SHP77 treated with DMSO at 0.1 percent for 48 hours (cell line): Measurements from ENCODE around the gene GRAP2.

Source experiments
- DNase-seq: peaks from one replicate; lab custom pipeline; 2025; lab: John Stamatoyannopoulos, UW

The GRAP2 gene

DNA sequence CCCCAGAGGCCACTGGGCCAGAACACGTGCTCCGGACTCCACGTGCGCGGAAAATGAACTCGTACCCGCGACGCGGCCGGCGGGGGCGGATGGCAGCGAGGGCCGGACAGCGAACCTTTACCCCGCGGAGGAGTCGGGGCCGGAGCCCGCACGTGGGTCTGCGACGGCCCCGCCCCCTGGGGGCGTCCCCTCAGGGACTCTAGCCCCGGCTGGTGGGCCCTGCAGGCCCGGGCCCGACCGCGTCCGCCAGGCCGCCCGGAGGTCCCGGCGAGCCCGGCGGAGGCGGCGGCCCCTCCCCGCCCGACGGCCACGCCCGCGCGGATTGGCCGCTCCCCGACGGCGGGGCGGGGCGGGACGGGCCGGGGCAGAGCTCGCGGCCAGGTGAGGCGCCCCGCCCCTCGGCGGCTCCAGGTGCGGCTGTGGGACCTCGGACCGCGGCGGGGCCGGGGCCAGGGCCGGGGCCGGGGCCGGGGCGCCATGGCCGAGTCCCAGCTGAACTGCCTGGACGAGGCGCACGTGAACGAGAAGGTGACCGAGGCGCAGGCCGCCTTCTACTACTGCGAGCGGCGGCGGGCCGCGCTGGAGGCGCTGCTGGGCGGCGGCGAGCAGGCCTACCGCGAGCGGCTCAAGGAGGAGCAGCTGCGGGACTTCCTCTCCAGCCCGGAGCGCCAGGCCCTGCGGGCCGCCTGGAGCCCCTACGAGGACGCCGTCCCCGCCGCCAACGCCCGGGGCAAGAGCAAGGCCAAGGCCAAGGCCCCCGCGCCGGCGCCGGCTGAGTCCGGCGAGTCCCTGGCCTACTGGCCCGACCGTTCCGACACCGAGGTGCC, 93.9 kb downstream of the GRAP2 start, which contains the start of gene FAM83F:
Gene FAM83F (plus strand): TSS at position 389 of the 827 bp plus-strand sequence. CDS start 89 bp downstream, at position 478.
- no peak for DNase-seq

DNA sequence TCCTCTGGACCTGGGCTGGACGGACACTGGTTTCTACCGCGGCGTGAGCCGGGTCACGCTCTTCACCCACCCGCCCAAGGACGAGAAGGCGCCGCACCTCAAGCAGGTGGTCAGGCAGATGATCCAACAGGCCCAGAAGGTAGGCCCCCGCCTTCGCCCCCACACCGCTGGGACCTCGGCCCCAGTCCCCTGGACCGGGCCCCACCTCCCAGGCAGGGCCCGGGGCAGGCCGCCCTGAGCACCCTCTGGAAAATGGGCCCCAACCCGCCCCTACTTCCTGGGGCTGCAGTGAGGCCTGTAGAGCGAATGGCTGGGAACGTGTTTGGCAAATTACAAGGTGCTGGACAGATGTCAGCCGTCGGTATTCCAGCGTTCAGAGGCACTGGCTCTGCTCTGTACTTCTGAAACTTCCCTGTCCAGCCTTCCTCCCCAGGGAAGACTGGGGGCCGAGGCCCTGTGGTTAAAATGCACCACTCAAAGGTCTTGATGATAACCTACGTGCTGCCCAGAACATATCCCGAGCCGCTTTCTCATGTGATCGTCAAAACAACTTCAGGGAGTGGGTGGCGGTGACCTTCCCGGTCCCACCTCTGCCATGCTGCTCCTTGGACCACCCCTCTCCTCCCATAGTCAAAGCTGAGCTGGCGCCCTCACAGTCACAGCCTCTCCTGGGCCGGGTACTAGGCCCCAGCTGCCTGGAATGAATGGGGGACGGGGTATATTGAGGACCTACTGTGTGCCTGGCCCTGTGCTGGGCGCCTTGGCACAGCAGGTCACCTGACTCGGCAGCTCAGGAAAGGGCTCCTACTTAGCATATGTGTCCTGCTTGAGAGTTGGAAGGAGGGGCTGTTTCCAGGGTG, 94.7 kb downstream of the GRAP2 start:
- DNase-seq: no peak

DNA sequence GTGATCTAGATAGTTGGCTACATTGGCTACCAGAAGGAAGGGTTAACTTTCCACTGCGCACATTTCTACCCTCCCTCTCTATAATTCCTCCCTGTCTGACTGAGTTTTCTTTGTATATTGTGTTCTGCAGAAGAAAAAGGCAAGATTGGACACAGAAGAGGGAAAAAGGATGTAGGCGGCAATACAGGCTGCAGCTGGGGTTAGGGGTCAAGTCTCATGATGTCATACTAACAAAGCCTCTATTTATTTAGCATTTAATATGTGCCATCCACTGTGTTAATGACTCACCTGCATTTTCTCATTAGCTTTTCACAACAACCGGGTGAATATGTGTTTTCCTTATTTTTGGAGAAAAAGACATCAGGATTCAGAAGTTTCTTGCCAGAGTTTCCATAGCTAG, 95.8 kb downstream of the GRAP2 start:
- peak; percentile 19 for DNase-seq

DNA sequence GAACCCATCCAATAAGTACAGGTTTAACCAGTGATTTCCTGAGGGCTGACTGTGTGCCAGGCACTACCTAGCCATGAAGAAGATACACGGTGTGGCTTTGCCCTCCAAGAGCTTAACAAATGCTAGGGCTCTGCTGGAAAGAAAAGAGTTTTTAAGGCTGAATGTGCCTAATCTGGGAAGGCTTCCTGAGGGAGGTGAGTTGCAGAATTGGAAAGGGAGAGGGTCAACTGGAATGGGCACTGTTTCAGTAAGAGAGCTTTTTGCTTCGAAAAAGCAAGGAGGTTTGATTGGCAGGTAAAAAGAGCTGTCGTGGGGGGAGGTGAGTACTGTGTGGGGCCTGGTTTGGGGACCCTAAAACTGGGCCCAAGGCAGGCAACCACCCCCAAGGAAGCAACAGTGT, 96.5 kb downstream of the GRAP2 start:
- no peak for DNase-seq

DNA sequence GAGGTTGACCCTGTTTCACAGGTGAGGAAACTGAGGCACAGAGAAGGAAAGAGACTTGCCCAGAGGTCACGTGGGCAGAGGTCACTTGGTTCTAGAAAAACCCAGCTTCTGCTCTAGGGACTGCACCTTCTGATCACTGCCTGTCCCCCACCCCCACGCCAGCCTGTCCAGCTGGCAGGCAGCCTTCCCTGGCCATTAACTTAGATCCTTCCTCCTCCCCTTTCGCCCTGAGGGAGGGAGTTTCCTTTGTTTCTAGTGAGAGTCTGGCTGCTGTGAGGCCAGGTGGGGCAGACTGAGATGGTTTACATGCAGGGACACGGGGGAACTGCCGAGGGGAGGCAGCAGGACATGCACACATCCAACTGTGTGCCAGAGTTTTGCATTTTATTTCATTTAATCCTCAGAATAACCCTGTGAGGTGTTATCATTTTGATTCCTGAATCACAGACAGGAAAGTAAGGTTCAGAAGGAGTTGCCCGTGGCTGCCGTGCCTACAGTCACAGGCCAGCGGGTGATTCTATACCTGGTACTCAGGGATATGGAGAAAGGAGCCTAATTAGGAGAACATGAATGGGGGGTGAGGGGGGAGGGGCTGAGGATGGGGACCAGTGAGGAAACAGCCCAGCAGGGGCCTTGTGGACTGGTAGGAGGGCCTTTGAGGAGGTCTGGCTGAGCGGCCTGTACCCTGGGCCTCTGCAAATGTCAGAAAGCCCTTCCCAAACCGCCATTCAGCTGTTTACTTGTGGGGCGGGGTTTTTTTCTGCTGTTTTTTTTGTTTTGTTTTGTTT, 97.2 kb downstream of the GRAP2 start:
- DNase-seq: peak; percentile 88

DNA sequence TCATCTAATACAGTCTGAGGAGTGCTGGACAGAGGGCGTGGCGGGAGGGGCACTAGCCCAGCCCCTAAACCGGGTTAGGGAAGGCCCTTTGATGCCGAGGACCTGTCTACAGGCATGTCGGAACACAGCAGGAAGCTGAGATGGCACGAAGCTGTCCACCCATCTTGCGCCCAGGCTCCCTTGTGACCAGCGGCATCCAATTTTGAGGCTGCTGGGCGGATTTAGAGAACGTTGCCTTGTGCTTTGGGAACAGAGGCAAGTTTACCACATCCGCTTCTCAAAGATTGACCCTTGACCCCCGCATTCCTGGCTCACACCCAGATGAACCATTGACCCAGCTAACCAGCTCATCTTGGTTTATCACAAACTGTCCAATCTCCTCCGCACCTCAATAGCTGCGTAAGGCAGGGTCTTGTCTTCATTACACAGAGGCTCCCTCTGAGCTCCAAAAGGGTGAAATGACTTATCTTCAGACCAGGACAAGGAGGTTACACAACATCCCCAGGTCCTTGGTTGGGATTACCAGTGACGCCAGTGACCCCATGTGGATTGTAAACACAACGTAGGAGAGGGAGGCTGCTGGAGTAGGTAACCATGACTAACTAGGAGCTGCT, 98.4 kb downstream of the GRAP2 start:
- DNase-seq: no peak

DNA sequence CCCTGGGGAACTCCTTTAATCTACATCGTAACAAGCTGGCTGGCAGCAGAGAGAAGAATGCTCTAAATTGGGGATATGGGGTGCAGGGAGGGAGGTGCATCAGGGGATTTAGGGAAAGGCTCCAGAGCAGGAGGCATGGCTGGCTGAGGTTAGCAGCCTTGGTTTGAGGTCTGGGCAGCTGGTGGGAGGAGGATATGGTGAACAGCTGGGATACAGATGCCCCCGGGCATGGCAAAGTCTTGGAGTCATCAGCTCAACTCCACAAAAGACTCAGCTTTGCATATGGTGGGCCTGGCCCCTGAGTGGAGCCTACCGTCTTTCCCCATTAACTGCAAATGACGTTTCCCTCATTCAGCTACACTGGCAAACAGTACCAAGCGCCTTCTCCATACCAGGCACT, 99.3 kb downstream of the GRAP2 start:
- DNase-seq: no peak

DNA sequence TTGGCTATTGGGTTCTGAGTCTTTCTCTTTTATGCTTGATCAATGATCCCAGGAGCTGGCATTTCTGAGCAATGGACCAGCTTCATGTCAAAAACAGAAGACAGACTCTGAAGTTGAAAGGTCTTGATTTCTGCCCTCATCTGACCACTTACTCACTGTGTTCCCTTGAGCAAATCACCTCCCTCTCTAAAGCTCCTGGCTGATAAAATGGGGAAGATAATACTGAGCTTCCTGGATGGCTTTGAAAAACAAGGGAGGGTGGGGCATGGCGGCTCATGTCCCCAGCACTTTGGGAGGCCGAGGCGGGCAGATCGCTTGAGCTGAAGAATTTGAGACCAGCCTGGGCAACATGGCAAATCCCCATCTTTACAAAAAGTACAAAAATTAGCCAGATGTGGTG, 100.2 kb downstream of the GRAP2 start:
- DNase-seq: no peak

DNA sequence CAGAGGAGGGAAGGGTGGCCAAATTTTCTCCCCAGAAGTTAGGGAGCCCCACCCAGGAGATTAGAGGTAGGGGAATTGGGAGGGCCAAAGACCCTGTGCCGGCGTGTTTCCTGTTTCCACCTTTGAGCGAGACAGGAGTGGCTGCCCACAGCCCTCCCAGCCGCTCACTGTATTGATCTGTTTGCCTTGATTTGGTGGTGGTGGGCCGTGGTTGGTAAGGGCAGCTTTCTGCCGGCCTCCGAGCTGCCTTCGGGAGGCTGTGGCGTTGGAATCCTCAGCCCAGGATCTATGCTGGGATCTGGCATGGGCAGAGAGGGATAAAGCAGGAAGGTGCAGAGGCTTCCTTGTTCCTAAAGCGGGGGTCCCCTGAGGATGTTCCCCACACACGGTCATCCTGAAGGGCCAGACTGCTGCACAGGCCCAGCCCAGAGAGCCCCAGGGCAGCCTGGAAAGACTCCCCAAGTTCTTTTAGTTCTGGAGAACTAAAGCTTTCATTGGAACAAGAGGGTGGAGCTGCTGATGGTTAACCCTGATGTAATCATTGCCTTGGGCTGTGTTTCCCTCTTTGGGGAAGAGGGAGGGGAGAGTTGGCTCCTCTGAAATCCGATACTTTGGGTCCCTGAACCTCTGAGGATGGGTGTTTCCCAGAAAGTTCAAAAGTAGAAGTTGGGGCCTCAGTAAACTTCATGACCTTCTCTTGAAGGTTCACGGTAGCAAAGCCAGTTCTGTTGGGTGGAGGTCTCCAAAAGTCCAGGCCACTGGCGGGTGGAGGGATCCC, 101.1 kb downstream of the GRAP2 start:
- no peak for DNase-seq

DNA sequence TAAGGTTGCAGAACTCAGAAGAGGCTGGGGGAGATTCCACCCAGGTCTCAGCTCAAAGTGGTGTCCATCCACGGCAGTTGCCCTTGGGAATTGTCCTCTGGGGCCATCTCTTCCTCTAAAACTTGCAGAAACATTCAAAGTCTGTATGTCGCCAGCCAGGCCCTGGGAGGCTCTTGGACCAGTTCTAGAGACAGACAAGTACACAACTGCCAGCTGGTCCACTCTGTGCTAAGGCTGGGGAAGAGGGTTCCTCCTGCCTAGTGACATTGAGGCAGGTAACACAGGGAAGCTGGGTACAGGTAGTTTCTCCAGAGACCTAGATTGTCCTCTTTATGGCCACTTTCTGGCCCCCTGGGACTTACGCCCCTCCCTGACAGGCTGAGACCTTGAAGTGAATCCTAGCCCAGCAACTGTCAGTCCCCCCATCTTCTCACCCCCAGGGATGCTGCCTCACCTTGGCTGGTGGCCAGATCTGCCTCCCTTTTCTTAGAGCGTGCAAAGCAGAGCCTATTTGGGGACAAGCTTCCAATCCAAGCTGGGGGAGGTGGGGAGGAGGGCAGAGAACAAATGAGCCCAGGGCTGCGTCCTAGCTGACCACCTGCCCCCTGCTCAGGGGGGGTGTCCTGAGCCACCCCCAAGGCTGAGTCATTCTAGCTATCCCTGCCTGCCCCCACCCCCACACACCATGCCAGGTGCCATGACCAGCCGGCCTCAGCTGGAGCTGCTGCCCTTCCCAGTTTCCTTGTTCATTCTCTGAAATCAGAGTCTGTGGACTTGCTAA, 102.2 kb downstream of the GRAP2 start:
- DNase-seq: peak; percentile 46

DNA sequence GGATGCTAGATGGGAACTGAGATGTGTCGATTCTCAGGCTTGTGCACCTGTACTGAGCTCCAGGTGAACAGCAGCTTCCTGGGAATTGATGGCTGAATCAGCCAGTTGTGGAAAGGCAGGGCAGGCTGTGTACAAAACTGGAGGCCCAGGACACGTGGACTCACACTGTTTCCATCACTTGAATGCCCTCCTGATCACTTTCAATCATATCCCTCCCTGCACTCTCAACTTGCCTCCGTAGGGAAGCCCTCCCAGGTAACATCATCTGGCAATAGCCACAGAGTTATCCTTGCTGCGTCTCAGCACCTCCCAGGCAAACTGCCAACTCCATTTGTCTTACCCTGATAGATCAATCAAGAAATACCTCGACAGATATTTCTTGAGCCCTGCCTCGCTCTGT, 104.0 kb downstream of the GRAP2 start:
- no peak for DNase-seq

DNA sequence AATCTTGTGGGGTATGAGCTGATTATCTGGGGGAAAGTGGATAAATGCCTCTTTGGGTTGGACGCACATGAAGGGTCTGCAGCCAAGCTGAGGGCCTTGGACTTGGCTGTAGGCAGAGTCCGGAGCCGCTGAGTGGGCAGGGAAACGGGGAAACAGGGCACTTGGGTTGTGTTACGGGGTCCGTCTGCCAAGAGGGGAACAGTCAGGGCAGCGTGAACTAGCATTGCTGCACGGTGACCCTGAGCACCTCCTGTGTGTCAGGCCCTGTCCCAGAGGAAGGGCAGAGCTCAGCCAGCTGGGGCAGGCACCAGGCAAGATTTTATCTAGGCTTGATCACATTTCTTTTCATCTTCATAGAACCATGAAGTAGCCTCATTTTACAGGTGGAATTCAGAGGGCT, 105.8 kb downstream of the GRAP2 start:
- DNase-seq: no peak

DNA sequence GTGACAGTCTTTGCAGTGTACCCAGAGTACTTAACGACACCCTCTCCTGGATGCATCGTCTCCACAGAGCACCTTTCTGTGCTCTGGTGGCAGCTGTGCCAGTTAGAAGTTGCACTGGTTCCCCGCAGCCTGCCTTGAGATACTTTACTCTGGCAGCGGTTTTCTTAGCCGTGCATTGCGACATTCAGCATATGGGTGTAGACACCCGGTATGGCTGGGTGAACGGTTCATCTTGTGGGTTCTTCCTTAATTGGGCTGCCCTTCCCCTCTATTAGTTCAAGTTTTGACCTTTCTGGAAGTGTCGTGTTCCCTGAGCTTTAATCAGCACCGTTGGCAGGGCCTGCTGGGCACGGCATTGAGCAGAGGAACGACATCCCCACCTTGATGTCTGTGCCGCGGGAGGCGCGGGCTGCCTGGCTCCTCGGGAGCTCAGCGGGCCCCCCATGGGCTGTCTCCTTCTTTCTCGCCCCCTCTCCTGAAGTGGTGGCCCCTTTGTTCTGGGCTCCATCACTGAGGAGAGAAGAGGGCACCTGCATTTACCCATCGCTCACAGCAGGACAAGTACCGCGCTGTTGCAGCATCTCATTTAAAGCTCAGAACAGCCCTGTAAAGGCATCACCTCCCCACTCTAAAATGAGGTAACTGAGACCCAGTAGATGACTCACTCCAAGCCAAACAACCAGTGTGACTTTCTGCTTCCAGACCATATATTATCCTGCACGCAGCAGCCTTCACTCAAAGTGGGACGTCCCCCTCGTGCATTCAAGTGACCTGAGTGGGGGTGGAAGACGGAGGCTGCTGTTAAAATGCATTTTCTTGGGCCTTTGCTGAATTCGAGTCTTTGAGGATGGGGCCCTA, 107.2 kb downstream of the GRAP2 start:
- DNase-seq: no peak

DNA sequence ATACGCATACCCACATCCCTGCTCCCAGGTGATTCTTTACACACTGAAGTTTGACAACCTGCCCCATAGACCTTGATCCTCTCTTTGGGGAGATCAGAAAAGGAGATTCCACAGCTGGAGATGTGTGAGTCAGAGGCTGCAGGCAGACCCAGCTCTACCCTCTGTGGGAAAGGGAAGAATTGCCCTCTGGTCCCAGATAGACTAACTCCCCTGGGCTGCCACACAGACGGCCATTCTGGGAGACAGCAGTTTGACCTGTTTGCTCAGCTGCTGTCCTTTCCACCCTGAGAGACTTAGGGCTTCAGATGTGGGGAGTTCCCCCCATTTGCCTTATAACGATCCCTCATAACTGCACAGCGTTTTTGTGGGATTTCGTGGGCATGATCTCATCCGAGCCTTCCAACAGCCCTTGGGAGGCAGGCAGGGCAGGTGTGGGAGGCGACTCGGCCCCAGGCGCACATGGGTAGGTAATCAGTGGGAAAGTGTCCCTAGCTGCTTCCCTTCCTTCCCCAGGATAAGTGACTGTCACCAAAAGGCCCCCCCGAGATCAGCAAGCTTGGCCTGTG, 107.9 kb downstream of the GRAP2 start:
- no peak for DNase-seq

DNA sequence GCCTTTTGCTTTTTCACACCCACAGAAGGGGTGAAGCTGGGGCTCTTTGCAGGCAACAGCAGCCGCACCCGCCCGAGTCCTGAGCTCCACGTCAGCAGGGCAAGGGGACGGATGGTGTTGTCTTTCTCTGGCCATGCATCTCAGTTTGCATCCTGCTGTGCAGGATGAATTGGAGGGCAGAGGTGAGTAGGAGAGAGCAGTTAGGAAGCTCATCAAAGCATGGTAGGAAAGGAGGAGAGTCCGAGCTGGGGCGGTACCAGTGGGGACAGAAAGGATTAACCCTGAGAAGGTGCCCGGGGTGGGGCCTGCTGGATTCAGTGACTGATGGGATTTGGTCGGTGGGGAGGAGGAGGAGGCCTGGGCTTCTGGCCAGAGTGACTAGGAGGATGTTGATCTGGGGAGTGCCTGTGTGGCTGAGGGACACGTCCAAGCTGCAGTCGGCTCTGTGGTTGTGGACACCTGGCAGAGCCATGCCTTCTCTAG, 108.4 kb downstream of the GRAP2 start:
- DNase-seq: peak; percentile 62

DNA sequence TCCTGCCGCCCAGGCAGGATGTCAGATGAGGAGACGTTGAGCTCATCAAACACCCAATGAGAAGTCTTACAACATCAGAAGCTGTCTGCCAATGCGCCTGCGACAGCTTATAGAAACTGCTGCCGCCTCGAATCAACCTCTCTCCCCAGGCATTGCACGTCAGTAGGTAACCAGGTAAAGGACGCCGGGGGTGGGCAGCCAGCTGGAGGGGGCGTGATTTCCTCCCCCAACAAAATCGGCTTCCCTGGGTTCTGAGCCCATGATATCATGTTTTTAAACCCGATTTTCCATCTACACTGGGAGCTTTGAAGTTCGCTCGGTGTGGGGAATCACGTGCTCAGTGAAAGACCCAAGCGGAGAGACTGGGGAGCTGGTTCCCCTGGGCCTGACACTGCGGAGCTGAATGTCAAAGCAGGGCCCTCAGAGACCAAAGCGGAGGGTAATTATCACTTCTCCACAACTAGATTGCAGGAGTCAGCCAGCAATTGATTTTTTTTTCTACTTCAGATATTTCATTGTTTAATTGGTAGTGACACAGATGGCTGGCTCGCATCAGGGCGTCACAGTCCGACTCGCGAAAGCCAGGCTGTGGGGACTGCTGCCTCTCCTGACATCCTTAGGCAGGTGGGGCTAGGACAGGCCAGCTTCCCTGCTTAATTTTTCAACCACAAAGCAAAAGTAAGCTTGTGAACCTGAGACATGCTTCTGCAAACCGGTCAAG, 109.2 kb downstream of the GRAP2 start:
- DNase-seq: peak; percentile 71

DNA sequence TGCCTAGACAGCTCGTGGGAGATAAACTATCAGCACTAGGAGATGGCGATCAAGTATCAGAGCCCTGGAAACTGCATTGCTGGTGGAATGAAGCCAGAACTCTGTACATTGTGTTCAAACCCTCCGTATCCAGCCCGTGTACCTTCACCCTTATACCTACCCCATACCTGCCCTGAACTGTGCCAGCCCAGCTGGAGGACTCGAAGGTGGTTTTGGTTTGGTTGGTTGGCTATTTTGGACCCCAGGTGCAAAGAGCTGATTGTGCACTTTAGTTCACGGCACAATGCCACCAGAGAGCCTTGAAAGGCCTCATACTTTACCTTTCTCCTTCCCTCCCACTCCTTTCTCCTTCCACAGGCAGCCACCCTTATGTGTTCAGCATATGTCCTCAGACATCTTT, 109.9 kb downstream of the GRAP2 start:
- DNase-seq: no peak

DNA sequence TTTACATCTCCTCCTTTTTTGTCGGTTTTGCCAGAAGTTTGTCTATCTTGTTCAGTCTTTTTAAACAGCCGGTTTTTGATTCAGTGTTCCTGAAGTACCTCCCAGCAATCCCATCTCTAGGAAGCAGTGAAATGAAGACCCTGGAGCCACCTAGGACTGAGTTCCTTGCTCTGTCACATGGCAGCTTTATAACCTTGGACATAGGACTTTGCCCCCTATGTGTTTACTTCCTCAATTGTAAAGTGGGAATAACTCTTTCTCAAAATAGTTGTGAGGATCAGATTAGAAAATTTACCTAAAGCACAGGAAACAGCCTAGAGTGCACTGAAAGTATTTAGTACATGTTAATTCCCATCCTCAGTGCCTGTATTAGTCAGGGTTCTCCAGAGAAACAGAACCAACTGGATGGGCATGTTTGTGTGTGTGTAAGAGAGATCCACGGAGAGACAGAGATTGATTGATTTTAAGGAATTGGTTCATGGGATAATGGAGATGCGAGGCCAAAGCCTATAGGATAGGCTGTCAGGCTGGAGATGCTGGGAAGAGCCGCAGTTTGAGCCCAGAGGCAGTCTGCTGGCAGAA, 113.9 kb downstream of the GRAP2 start:
- DNase-seq: no peak
